ENCODE data around the gene CLUH. TPM values are rescaled to one million over a fixed set of nuclear protein-coding genes. Genes with fewer than 3 reads are reported as not detected.
"Not testable (repeated sequence)": the region's sequence is repeated elsewhere in the genome, so short reads cannot be mapped to it uniquely, and the experiment has no call there.

The CLUH gene
- total RNA-seq, 1 donor from 2014 or later: 173 TPM

DNA sequence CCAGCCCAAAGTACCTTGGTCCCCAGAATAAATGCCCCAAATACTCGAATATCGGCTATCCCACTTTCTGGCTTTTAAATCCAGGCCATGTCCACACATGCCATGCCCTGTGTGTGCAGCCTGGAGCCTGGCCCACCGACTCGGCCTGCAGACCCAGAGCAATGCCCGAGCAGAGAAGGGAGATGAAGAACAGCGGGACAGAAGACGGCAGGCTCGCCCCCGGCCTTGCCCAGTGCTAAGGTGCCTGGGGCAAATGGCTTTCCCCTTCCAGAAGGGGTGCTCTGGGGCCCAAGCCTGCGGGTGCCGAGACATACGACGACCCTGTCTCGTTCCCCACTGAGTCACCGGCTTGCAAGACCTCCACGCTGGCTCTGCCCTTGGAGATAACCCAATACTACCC lies 8.0 kb downstream of the CLUH start:
- H3K36me3 Mint-ChIP-seq (ENCODE audit: low read depth): peaks cover 3% of the 10 kb centered on the region
- peaks cover 5% of the 10 kb centered on the region for H3K4me1 Mint-ChIP-seq (ENCODE audit: low read depth)
- no peak for DNase-seq (ENCODE audit: low spot score)
- intact Hi-C loops (cut with micrococcal nuclease): no loop called here
- H3K9me3 Mint-ChIP-seq: no peaks in the 10 kb centered on the region
- H3K4me3 Mint-ChIP-seq: no peak overlapping the region
- no peaks in the 10 kb centered on the region for H3K27me3 Mint-ChIP-seq (ENCODE audit: insufficient read depth)
- H3K27ac Mint-ChIP-seq: no peak overlapping the region

DNA sequence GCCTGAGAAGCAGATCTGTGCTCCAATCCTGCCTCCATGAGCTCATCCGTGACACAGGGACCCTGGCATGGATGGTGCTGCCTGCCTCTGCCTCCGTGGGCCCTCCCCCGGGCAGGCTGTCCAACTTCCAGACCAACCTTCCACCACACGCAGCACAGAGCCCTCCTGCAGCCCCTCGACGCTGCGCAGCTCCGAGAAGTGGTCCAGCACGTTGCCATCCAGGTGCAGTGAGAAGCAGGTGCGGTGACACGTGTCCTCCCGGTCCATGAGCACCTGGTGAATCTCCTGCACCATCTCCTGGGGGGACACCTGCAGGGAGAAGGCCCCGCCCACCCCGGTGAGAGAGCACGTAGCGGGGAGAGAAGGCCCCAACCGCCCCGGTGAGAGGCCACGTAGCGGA lies 8.4 kb downstream of the CLUH start:
- peaks cover 3% of the 10 kb centered on the region for H3K36me3 Mint-ChIP-seq (ENCODE audit: low read depth)
- no peak overlapping the region for H3K27ac Mint-ChIP-seq
- intact Hi-C loops (cut with micrococcal nuclease): no loop called here
- H3K9me3 Mint-ChIP-seq: no peaks in the 10 kb centered on the region
- H3K27me3 Mint-ChIP-seq (ENCODE audit: insufficient read depth): no peaks in the 10 kb centered on the region
- DNase-seq (ENCODE audit: low spot score): no peak
- peaks cover 5% of the 10 kb centered on the region for H3K4me1 Mint-ChIP-seq (ENCODE audit: low read depth)
- H3K4me3 Mint-ChIP-seq: no peak overlapping the region

DNA sequence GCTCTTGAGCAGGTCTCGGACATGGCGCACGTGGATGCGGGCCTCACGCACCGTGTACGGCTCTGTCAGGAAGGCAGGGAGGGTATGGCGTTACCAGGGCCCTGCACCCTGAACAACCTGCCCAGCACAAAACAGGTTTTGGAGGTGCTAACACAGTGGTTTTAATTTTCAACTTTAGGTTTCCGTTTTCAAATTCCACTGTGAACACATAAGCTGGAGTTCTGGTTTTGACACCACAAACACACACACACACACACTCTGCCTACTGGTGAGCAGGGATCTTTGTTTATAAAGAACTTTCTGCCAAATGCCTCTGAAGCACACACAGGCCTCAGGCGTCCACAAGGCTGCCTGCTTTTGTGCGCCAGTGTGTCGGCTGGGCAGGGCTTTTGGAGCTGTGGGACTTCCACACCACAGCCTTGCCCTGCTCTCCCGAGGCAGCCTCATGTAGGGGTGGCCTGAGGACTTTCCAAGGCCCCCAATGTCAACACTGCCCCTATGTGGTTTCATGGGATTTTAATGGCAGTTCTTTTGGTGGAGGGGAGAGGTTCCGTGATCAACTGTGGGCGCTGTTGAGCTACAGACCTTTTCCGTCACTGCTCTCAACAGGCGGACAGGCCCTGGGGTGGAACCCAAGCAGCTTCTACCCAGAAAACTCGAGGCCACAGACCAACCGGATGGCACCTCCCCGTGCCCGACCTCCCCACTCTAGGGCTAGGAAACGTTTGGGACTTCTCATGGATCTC lies 9.4 kb downstream of the CLUH start:
- Mint-ChIP-seq H3K27me3 (ENCODE audit: insufficient read depth) (no peaks in the 10 kb centered on the region), H3K27ac (no peak overlapping the region), H3K9me3 (no peaks in the 10 kb centered on the region), H3K4me1 (ENCODE audit: low read depth) (peaks cover 5% of the 10 kb centered on the region), H3K36me3 (ENCODE audit: low read depth) (peaks cover 3% of the 10 kb centered on the region), H3K4me3 (no peak overlapping the region)
- DNase-seq (ENCODE audit: low spot score): no peak
- intact Hi-C loops (cut with micrococcal nuclease): no loop called here

DNA sequence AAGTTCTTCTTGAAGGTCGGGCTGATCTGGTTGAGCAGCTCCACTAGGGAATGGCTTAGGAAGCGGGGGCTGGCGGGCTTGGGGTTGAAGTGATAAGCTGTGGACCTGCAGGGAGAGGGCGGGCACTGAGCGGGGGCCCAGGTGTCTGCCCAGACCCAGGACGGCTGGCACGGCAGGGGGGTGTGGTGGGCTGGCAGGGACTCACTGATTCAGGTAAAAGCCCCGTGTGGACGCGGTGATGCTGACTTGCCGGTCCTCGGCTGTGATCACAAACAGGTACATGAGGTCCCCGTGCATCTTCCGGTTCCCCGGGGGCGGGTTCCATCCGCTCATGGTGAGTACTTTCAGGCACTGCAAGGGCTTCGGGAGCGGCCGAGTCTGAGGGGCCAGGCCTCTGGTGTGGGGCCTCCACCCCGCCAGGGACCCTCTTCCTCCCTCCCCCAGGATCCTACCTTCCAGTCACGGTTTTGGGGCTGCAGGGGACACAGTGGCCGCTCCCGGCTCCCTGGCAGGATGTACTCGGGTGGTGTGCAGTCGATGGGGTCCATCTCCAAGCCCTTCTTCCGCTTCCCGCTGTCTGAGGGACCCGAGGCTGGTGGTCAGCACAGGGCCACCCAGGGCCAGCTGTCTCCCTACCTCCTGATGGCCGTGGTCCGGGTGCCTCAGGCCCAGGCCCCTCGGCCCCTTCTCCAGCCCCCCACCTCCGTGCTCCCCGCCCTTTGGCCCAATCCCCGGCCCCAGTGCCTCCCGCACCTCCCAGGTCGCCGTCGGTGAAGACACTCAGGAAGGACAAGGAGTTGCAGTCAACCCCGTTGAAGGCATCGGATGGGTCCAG lies 10.2 kb downstream of the CLUH start:
- Mint-ChIP-seq H3K4me3 (no peak overlapping the region), H3K36me3 (ENCODE audit: low read depth) (peaks cover 8% of the 10 kb centered on the region), H3K27me3 (ENCODE audit: insufficient read depth) (no peaks in the 10 kb centered on the region), H3K27ac (no peak overlapping the region), H3K4me1 (ENCODE audit: low read depth) (peaks cover 5% of the 10 kb centered on the region), H3K9me3 (no peaks in the 10 kb centered on the region)
- DNase-seq (ENCODE audit: low spot score): no peak
- intact Hi-C loops (cut with micrococcal nuclease): no loop called here

DNA sequence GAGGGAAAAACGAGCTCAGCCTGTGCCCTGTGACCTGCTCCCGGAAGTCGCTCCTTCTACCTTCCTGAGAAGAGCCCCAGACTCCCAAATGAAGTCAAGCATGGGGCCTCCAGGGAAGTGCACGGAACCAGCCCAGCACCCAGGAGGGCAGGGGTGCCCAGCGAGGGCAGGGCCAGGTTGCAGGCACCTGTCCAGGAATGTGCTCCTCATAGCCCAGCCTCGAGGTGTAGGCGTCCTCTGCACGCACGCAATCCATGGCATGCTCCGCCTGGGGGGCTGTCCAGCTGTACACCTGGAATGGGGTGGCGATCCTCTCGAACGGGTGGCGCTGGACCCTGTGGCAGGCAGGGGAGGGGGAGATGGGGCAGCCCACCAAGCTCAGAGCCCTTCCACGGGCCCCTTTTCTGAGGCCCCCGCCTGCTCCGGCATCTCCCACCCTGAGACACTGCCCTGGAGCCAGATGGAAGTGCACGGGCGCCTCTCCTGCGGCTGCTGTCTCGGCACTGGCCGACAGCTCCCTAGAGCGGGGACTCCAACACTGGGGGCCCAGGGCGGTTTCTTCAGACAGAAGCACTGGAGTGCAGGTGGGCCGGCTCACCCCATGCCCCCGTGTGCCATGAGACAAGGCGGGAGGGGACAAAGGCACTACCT lies 10.9 kb downstream of the CLUH start:
- Mint-ChIP-seq H3K27me3 (ENCODE audit: insufficient read depth) (no peaks in the 10 kb centered on the region), H3K27ac (no peak overlapping the region), H3K4me1 (ENCODE audit: low read depth) (peaks cover 4% of the 10 kb centered on the region), H3K4me3 (no peak overlapping the region), H3K9me3 (no peaks in the 10 kb centered on the region), H3K36me3 (ENCODE audit: low read depth) (peaks cover 8% of the 10 kb centered on the region)
- intact Hi-C loops (cut with micrococcal nuclease): no loop called here
- DNase-seq (ENCODE audit: low spot score): no peak

DNA sequence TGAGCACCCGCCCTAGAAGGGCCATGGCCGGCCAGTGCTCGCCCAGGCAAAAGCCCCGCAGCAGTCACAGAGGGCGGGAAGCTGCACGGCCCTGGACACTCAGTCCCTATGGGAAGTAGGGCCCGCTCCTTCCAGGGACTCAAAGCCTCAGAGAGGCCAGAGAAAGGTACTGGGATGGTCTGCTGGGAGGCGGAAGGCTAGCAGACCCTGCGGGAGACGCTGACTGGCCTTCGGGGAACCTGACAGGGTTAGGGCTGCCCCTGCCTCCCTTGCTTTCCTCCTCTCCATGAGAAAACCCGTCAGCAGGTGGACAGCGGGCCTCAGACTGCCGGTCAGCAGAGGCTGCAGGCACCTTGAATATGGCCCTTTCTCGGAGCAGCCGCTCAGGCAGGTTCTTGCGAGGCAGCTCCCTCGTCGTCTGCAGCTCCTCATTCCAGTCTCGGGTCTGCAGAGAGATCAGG lies 11.5 kb downstream of the CLUH start:
- no peak overlapping the region for H3K27ac Mint-ChIP-seq
- no peaks in the 10 kb centered on the region for H3K4me1 Mint-ChIP-seq (ENCODE audit: low read depth)
- intact Hi-C loops (cut with micrococcal nuclease): no loop called here

DNA sequence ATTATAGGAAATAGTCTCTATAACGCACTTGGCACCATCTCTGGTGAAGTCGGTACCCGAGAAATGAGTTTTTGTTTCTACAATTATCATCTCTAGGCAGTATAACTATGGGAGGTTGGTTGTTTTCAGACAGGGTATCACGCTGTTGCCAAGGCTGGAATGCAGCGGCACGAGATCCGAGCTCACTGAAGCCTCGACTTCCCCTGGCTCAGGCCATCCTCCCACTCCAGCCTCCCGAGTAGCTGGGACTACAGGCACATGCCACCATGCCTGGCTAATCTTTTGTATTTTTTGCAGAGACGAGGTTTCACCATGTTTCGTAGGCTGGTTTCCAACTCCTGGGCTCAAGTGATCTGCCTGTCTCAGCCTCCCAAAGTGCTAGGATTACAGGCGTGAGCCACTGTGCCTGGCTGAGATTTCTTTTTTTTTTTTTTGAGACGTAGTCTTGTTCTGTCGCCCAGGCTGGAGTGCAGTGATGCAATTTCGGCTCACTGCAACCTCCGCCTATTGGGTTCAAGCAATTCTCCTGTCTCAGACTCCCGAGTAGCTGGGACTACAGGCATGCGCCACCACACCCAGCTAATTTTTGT lies 12.3 kb downstream of the CLUH start:
- H3K36me3 Mint-ChIP-seq (ENCODE audit: low read depth); H3K9me3 Mint-ChIP-seq; DNase-seq (ENCODE audit: low spot score); H3K27me3 Mint-ChIP-seq (ENCODE audit: insufficient read depth); H3K4me1 Mint-ChIP-seq (ENCODE audit: low read depth); H3K27ac Mint-ChIP-seq; intact Hi-C loops (cut with micrococcal nuclease); H3K4me3 Mint-ChIP-seq: not testable (repeated sequence)

More for the DNA sequence above, 11.5 kb downstream of the CLUH start:
- Mint-ChIP-seq H3K4me3 (no peak overlapping the region), H3K36me3 (ENCODE audit: low read depth) (peaks cover 8% of the 10 kb centered on the region), H3K9me3 (no peaks in the 10 kb centered on the region), H3K27me3 (ENCODE audit: insufficient read depth) (no peaks in the 10 kb centered on the region)
- DNase-seq (ENCODE audit: low spot score): no peak

DNA sequence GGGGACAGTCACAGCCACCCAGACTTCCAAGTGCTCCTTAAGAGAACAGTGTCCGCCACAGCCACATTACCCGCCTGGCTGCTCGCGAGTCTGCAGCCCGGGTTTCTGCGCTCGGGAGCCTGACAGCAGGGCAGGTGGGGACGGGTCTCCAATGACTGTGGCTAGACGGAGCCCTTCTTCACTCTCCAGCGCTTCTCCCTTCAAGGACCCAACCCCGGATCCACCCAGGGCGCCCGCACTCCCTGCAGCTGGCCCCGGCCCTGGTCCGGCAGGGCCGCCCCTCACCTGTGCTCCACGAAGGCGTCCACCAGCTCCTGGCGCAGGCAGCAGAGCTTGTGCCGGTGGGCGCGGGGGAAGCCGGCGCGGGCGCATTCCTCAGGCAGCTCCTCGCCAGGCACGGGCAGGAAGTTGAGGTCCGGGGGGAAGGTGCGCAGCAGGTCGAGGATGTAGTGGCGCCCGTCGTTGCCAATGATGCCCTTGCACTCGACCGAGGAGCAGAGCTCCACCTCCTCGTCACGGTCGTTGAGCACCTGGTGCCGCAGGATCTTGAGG lies 13.9 kb downstream of the CLUH start:
- no peaks in the 10 kb centered on the region for H3K4me1 Mint-ChIP-seq (ENCODE audit: low read depth)
- peaks cover 9% of the 10 kb centered on the region for H3K36me3 Mint-ChIP-seq (ENCODE audit: low read depth)
- no peak overlapping the region for H3K27ac Mint-ChIP-seq
- no peak for DNase-seq (ENCODE audit: low spot score)
- no peaks in the 10 kb centered on the region for H3K9me3 Mint-ChIP-seq
- intact Hi-C loops (cut with micrococcal nuclease): no loop called here
- no peak overlapping the region for H3K4me3 Mint-ChIP-seq
- H3K27me3 Mint-ChIP-seq (ENCODE audit: insufficient read depth): no peaks in the 10 kb centered on the region

DNA sequence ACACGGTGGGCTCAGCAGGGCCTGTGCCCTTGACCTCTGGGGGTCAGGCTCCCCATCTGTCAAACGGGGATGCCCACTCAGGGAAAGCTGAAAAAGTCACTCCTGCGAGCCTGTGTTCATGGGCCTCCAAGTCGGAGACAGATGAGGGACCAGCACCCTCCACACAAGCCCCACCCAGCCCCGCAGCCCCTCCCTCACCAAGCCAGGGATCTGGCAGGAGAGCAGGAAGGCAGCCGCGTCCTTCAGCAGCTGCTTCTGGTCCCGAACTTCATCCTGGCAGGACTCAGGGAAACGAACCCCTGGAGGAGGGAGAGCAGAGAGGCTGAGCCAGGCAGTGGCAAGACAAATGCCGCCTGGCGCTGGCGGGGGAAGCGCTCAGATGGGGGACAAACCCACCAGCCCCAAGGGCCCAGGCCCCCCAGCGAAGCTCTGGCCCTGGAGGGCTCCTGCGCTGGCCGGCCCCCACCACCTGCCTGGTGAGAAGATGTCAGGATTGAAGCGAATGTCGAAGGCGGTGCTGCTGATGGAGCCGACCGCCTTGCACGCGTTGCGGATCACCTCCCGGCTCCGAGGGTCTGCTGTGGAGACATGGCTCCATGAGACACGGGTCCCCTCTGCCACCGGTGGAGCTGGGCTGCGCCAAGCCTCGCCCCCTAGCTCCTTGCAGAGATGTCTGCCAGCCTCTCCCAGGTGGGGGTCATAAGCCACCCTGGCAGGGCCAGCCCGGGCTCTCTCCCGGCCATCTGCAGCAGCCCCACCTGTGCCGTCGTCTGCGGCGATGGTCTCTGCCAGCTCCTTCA lies 15.4 kb downstream of the CLUH start:
- Mint-ChIP-seq H3K9me3 (no peaks in the 10 kb centered on the region), H3K4me3 (no peak overlapping the region), H3K27me3 (ENCODE audit: insufficient read depth) (no peaks in the 10 kb centered on the region), H3K4me1 (ENCODE audit: low read depth) (no peaks in the 10 kb centered on the region), H3K36me3 (ENCODE audit: low read depth) (peaks cover 9% of the 10 kb centered on the region), H3K27ac (no peak overlapping the region)
- DNase-seq (ENCODE audit: low spot score): no peak
- intact Hi-C loops (cut with micrococcal nuclease): no loop called here

DNA sequence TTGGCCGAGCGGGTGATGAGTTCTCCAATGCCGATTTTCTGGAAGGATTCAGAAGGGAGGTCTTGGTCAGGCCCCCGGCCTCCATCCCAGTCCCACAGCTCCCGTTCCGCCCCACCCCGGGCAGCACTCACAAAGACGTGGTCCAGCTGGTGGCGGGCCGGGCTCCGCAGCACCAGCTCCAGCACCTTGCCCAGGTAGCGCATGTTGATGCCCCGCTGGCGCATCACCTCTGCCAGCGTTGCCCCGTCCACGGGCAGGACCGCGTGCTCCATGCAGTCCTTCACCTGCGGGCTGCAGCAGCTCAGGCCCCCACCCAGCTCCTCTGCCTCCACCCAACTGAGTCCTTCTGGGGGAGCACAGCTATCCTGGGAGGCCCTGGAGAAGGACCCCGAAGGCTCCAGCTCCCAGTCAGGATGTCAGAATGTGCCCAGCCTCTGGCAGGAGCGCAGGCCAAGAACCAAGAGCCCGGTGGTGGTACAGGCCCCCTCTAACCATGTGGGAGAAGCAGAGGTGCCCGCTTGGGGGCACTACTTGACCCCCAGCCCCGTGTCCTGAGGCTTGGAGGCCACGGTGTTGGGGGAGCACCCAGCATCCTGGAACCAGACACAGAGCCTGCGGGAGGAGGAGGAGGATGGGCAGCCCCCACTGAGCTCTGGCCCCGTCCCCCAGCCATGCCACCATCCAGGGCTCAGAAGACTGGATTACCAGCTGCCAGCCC lies 16.2 kb downstream of the CLUH start:
- no peaks in the 10 kb centered on the region for H3K27me3 Mint-ChIP-seq (ENCODE audit: insufficient read depth)
- no peaks in the 10 kb centered on the region for H3K4me1 Mint-ChIP-seq (ENCODE audit: low read depth)
- H3K36me3 Mint-ChIP-seq (ENCODE audit: low read depth): peaks cover 7% of the 10 kb centered on the region
- H3K4me3 Mint-ChIP-seq: no peak overlapping the region
- intact Hi-C loops (cut with micrococcal nuclease): no loop called here
- DNase-seq (ENCODE audit: low spot score): no peak
- H3K27ac Mint-ChIP-seq: no peak overlapping the region
- H3K9me3 Mint-ChIP-seq: no peaks in the 10 kb centered on the region

DNA sequence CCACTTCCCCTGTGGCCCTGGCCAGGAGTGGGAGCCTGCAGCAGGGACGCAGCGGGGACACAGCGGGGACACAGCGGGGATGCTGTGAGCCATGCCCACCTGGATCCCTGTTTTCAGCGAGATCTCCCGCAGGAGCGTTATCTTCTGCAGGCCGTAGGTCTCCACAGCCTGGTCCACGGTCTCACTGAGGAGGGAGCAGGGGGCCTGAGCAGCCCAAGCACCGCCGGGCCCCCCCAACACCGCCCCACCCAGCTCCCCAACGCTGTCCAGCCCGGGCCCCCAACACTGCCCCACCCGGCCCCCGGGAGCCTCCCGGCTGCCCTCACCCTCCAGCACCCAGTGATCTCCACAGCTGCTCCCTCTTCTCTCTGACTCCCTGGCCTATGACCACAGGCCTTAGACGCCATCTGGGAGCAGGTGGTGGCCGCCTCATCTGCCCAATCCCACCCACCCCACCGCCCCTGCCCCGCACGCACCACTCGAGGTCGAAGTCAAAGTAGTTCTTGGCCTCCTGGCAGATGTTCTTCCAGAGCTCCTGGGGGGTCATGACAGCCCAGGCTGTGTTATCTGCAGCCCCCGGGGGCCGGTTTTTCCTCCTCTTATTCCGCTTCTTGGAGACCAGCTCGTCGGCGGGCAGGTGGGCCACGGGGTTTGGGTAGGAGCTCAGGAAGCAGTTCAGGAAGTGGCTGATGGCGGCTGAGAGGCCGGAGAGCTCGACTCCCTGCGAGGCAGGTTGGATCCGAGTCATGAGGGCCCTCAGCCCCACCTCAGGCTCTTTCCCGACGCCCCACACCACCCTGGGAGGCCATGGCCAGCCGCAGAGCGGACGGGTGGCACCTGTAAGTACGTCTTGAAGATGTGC lies 17.0 kb downstream of the CLUH start:
- intact Hi-C loops (cut with micrococcal nuclease): no loop called here
- Mint-ChIP-seq H3K36me3 (ENCODE audit: low read depth) (peaks cover 7% of the 10 kb centered on the region), H3K4me1 (ENCODE audit: low read depth) (no peaks in the 10 kb centered on the region), H3K27me3 (ENCODE audit: insufficient read depth) (no peaks in the 10 kb centered on the region), H3K27ac (no peak overlapping the region), H3K4me3 (no peak overlapping the region), H3K9me3 (no peaks in the 10 kb centered on the region)
- DNase-seq (ENCODE audit: low spot score): no peak

Measured in activated T-helper 1 cell treated with anti-CD3 and anti-CD28 coated beads, Interleukin-12 subunit alpha, Interleukin-12 subunit beta, Interleukin-2, Interleukin-4 antibody, amounts not matched to agents 30 ng/mL and 10 ng/mL and 1 ng/mL, durations not matched to agents 14 hours and 24 hours and 36 hours (primary cell).